ENCODE measurements around the gene CHST8.
"Not testable (repeated sequence)": the region's sequence is repeated elsewhere in the genome, so short reads cannot be mapped to it uniquely, and the experiment has no call there.

The CHST8 gene

DNA sequence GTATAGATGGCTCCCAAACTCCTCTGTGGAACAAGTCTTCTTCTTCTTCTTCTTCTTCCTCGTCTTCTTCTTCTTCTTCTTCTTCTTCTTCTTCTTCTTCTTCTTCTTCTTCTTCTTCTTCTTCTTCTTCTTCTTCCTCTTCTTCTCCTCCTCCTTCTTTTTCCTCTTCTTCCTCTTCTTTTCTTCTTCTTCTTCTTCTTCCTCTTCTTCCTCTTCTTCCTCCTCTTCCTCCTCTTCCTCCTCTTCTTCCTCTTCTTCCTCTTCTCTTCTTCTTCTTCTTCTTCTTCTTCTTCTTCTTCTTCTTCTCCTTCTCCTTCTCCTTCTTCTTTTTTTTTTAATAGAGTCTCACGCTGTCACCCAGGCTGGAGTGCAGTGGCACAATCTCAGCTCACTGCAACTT, 3.4 kb upstream of the CHST8 start:
- DNase-seq (ENCODE audit: low read depth): not testable (repeated sequence)

DNA sequence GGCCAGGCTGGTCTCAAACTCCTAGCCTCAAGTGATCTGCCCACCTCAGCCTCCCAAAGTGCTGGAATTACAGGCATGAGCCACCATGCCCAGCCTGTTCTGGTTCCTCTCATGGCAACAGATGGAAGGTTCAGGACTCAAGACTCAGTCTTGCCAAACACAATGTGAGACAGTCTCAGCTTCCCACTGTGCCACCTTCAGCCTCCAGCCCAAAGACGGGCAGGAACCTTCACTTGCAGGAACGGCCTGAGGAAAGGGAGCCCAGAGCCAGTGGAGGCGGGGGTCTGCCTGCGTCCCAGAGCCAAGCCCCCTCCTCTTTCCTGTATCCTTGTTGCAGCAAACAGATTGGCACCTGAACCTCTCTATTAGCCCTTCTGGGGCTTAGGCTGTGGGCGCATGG, 2.9 kb upstream of the CHST8 start:
- no peak for DNase-seq (ENCODE audit: low read depth)

DNA sequence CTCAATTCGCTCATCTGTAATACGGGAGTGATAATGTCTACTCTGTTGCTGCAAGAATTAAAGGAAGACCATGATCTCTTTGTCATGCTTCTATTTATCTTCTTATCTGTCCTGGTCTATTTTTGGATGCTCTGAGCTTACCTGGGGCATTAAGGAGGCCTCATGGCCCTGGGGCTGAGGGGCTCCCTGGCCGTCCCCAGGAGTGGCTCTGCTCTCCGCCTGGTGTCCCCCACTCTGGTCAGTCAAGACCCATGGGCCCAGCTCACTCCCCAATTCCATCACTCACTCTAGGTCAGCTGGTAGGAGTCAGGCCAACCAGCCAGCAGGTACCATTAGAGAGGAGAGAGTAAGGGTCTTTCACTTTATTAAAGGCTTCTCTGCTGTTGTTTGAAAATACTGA, 1.1 kb upstream of the CHST8 start:
- DNase-seq (ENCODE audit: low read depth): no peak

GRCh38 chr19:33621065-33621785, 528 bp upstream of the CHST8 start:
- DNase-seq (ENCODE audit: low read depth): no peak

- no peak for DNase-seq (ENCODE audit: low read depth)
Measured at GRCh38 chr19:33622505-33622808, 704 bp downstream of the CHST8 start.

GRCh38 chr19:33622809-33623511, 1.2 kb downstream of the CHST8 start:
- no peak for DNase-seq (ENCODE audit: low read depth)

GRCh38 chr19:33624586-33624985, 2.8 kb downstream of the CHST8 start:
- no peak for DNase-seq (ENCODE audit: low read depth)

DNA sequence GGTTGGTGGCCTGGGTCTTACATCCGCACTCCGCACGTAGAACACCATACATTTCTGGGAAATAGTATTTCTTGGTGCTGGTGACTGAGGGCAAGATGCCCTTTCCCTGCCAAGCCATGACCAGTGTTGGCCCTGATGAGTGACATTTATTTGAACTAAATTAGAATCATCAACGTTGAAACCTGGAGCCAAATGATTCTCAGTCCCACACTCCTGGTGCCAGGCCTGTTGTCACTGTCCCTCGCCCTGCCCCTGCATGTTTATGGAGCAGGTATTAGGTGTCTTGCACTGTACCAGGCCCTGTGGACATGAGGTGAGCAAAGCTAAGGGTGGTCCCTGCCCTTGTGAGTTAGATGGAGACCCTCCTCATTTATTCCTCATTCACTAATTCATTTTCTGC, 5.8 kb downstream of the CHST8 start:
- DNase-seq (ENCODE audit: low read depth): no peak

- no peak for DNase-seq (ENCODE audit: low read depth)
Measured at GRCh38 chr19:33627962-33628839, 6.4 kb downstream of the CHST8 start.

GRCh38 chr19:33628921-33629825, 7.4 kb downstream of the CHST8 start:
- no peak for DNase-seq (ENCODE audit: low read depth)

- DNase-seq (ENCODE audit: low read depth): no peak
Measured at GRCh38 chr19:33629826-33630375, 8.1 kb downstream of the CHST8 start.

DNA sequence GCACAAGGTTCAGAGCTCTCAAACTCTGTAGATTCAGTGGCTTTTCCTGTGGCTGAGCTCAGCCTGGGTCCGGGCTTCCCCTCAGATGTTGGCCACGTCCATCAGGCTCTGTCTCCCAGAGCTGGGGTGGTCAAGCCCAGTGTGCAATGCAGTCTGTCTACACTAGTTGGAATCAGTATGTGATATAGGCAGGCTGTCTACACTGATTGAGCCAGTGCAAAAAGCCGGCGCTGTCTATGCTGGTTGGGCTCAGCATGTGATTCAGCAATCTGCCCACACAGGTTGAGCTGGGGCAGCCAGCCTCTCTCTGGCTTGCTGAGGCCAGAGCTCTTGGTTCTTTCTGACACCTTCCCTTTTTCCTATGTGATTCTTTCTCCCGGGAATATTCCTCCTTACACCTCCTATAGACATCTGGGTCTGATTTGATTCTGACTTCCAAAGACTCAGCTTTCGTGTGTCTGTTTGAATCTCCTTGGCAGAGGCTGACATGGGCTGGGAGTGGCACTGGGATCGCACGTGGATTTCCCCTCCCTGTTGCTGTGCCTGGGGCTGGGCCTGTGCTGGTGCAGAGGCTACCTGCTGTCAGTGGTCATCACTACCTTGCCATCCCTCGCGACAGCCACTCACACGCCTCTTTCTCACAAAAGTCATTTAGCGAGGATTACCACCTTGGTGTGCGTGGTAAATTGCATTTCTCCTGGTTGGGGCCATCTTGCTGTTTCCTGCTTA, 9.3 kb downstream of the CHST8 start:
- DNase-seq (ENCODE audit: low read depth): no peak

GRCh38 chr19:33631609-33631973, 9.8 kb downstream of the CHST8 start:
- no peak for DNase-seq (ENCODE audit: low read depth)

- no peak for DNase-seq (ENCODE audit: low read depth)
Measured at GRCh38 chr19:33634361-33635091, 12.8 kb downstream of the CHST8 start.

DNA sequence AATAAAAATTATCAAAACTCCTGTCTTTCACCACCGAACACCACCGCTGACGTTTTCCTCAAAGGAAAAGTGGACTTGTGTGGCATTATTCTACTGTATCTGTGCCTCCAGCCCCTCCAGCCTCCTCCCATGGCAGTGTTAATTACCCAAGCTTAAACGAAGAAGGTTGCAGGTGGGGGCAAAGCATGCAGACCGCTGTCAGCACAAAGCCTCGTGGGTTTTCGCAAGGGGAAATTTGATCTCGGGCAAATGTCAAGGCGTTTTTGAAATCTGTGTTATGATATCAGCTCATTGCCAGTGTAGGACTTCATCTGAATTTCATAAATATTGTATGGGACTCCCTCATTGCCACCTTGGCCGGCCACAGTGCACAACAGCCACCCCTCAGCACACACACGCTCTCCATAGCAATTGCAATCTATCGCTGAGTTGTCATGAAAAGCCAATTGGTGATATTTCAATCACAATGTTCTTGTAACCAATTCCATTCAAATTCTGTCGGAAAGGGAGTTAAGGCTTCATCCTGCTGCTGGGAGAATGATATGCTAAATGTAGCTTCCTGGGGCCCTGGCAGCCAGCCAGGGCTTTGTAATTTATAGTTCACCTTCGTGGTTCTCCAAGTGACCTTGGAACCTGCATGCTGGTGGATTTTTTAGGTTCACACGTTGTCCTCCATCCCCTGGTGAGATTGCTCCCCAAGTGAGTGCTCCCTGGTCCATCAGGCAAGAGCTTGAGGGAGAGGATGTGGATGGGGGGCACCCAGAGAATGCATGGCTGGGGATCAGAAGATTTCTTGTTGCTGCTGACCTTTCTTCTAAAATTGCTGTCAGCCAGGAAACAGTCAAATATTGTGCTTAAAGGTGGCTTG, 16.6 kb downstream of the CHST8 start:
- DNase-seq (ENCODE audit: low read depth): no peak

DNA sequence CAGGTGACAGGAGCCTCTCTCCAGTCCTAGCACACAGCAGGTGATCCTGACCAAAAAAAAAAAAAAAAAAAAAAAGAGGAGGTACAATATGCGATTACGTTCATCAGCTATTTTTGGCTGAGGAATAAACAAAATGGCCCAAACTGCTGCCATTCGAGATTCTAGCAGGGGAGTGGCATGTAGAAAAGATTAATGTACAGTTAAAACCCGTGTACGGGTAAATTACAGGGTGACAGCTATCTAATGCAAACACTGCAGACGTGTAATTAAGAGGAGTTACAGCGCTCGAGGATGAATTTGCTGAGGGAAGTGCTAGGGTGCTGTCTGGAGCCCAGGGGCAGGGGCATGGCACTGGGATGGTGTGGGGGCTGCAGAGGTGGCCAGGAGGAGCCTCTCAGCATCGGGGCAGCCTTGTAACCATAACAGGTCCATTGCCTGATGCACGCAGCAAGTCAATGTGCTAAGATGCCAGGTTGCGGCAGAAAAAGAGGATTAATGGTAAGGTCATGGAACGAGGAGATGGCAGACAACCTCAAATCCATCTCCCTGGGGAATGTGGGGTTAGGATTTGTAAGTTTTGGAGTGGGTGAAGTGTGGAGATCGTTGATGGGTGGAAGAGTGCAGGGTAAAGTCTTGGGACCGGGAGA, 17.4 kb downstream of the CHST8 start:
- no peak for DNase-seq (ENCODE audit: low read depth)

DNA sequence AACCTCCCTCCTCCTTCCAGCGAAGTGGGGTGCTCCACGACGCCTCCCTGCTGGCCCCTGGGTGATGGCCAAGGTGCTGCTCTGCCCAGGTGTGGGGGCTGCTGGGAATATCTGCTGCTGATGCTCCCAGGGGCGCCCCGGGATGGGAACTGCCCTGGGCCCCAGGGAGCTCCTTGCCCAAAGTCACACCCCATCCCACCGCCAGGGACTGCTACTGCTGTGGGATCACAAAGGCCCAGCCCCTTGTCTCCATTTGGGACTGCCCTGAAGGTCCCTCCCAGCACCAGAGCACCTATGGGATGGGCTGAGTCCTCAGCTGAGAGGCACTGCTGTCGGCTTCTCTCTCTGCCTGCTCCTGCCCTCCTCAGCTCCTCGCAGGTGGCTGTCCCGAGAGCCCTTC, 19.0 kb downstream of the CHST8 start:
- no peak for DNase-seq (ENCODE audit: low read depth)

- DNase-seq (ENCODE audit: low read depth): no peak
Measured at GRCh38 chr19:33641261-33641660, 19.5 kb downstream of the CHST8 start.

- no peak for DNase-seq (ENCODE audit: low read depth)
Measured at GRCh38 chr19:33641956-33642498, 20.3 kb downstream of the CHST8 start.

Measured in stimulated activated CD8-positive, alpha-beta memory T cell treated with anti-CD3 and anti-CD28 coated beads, Interleukin-7, amount 100 ng/mL, for 24 hours (primary cell).